Esophagus squamous epithelium (tissue), 4 donors: ENCODE data around the gene ATF7IP2.

Source experiments
- POLR2A ChIP-seq, 4 donors: fragments of 450-650 bp; IDR thresholded peaks; one replicate each; pipeline ENCODE4 v1.6.1; 2017; ENCODE audit warnings: antibody characterized with exemption in 4 of 4, mild to moderate bottlenecking in 4 of 4, moderate library complexity in 3 of 4
- TF ChIP-seq, protein P1 (sequence below), 6 experiments: fragments of 450-650 bp in 4 of 6; fragments of 200-600 bp in 2 of 6; sonication (generic) in 2 of 6; IDR thresholded peaks; one replicate each; pipeline ENCODE4 v1.5.1; 2016 to 2019; ENCODE audit warnings: antibody characterized with exemption in 6 of 6, mild to moderate bottlenecking in 4 of 6, moderate library complexity in 4 of 6

DNA sequence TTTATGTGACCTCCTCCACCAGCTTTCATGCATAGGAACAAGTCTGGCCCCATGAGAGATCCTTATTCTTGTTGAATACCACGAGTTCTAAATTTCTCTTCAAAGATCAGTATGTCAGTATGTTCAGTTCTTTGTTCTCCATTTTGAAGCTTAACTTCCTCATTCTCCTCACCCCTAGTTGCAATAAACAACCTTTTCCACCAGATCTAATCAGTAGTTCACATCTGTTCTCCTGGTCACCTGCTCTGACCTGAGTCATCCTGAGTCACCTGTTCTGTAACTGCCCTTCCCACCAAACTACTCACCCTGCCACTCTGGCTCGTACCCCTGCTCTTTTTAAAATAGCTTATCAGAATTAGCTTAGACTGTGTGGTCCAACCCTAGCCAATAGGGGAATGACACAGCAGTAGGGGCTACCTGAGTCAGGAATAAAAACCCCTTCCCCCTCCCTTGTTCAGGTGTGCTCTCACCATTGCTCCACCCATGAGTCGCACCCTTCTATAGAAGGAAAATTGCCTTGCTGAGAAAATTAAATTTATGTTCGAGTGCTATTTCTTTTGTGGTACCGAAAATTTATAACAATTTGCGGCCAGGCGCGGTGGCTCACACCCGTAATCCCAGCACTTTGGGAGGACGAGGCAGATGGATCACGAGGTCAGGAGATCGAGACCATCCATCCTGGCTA, 100.0 kb downstream of the ATF7IP2 start:
- TF ChIP-seq, protein P1, sequence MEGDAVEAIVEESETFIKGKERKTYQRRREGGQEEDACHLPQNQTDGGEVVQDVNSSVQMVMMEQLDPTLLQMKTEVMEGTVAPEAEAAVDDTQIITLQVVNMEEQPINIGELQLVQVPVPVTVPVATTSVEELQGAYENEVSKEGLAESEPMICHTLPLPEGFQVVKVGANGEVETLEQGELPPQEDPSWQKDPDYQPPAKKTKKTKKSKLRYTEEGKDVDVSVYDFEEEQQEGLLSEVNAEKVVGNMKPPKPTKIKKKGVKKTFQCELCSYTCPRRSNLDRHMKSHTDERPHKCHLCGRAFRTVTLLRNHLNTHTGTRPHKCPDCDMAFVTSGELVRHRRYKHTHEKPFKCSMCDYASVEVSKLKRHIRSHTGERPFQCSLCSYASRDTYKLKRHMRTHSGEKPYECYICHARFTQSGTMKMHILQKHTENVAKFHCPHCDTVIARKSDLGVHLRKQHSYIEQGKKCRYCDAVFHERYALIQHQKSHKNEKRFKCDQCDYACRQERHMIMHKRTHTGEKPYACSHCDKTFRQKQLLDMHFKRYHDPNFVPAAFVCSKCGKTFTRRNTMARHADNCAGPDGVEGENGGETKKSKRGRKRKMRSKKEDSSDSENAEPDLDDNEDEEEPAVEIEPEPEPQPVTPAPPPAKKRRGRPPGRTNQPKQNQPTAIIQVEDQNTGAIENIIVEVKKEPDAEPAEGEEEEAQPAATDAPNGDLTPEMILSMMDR (IDR thresholded peaks at IDR 0.05) = no peak
- no peak for TF ChIP-seq POLR2A (IDR thresholded peaks at IDR 0.05)
